ENCODE data around the gene ANLN. TPM values are rescaled to one million over a fixed set of nuclear protein-coding genes. Genes with fewer than 3 reads are reported as not detected.
"Not testable (repeated sequence)": the region's sequence is repeated elsewhere in the genome, so short reads cannot be mapped to it uniquely, and the experiment has no call there.

ANLN gene
- total RNA-seq, 6 donors from 2014 or later = 2.5 to 5.8 (median 5.1) TPM

- H3K36me3 ChIP-seq = no peaks in the 10 kb centered on the region
- DNase-seq (no peak), ATAC-seq (ENCODE audit: low FRiP score in 2 of 2) (no peak)
- no peak overlapping the region for H3K27ac ChIP-seq
- 70 to 84% methylated on average over 8 of the region's 8 CpGs for WGBS, 2 donors
- TF ChIP-seq POLR2AphosphoS5 (IDR thresholded peaks at IDR 0.05) (no peak), EP300 (IDR thresholded peaks at IDR 0.05) (no peak), POLR2A (IDR thresholded peaks at IDR 0.05) (no peak)
- TF ChIP-seq, protein P1, sequence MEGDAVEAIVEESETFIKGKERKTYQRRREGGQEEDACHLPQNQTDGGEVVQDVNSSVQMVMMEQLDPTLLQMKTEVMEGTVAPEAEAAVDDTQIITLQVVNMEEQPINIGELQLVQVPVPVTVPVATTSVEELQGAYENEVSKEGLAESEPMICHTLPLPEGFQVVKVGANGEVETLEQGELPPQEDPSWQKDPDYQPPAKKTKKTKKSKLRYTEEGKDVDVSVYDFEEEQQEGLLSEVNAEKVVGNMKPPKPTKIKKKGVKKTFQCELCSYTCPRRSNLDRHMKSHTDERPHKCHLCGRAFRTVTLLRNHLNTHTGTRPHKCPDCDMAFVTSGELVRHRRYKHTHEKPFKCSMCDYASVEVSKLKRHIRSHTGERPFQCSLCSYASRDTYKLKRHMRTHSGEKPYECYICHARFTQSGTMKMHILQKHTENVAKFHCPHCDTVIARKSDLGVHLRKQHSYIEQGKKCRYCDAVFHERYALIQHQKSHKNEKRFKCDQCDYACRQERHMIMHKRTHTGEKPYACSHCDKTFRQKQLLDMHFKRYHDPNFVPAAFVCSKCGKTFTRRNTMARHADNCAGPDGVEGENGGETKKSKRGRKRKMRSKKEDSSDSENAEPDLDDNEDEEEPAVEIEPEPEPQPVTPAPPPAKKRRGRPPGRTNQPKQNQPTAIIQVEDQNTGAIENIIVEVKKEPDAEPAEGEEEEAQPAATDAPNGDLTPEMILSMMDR (IDR thresholded peaks at IDR 0.05) = no peak
- H3K27me3 ChIP-seq = no peaks in the 10 kb centered on the region
- H3K4me1 ChIP-seq = no peaks in the 10 kb centered on the region
- H3K4me3 ChIP-seq = no peak overlapping the region
- H3K9me3 ChIP-seq = no peaks in the 10 kb centered on the region
Measured at GRCh38 chr7:36484265-36484664, 94.6 kb downstream of the ANLN start.

GRCh38 chr7:36486336-36486735 lies 96.7 kb downstream of the ANLN start:
- Histone ChIP-seq H3K27me3 (no peaks in the 10 kb centered on the region), H3K36me3 (no peaks in the 10 kb centered on the region), H3K27ac (no peak overlapping the region), H3K4me1 (no peaks in the 10 kb centered on the region), H3K4me3 (no peak overlapping the region), H3K9me3 (no peaks in the 10 kb centered on the region)
- no peak for TF ChIP-seq EP300 (IDR thresholded peaks at IDR 0.05)
- TF ChIP-seq POLR2AphosphoS5 (IDR thresholded peaks at IDR 0.05) = no peak
- TF ChIP-seq, protein P1 (IDR thresholded peaks at IDR 0.05) = no peak
- TF ChIP-seq POLR2A (IDR thresholded peaks at IDR 0.05) = no peak
- WGBS, 2 donors = 74 to 86% methylated on average over 4 of the region's 4 CpGs
- DNase-seq (no peak), ATAC-seq (ENCODE audit: low FRiP score in 2 of 2) (no peak)

DNA sequence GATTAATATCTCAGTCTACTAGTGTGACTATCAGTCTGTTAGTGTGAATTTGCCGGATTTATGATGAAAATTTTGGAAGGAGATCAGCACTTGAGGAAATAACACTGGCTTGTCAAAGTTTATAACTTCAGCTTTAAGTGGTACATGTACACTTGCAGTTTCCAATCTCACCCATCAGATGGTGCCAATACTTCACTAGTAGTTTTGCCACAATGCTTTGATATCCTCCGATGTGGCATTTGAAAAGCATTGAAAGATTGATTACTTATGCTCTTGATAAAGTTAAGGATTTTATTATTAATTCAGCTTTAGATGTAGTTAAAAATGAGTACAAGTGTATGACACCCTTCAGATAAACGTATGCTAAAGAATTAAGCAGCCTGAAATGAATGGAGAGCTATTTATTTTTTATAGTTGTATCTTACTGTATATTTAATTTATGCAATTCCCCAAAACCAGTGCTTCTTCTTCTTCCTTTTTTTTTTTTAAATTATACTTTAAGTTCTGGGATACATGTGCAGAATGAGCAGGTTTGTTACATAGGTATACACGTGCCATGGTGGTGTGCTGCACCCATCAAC lies 98.2 kb downstream of the ANLN start:
- Histone ChIP-seq H3K4me3 (no peak overlapping the region), H3K27me3 (no peaks in the 10 kb centered on the region), H3K9me3 (no peaks in the 10 kb centered on the region), H3K4me1 (no peaks in the 10 kb centered on the region), H3K27ac (no peak overlapping the region), H3K36me3 (no peaks in the 10 kb centered on the region)
- TF ChIP-seq, protein P1 (IDR thresholded peaks at IDR 0.05) = peak in 5 of 6 experiments; percentile 41 to 82 (median 78)
- TF ChIP-seq EP300 (IDR thresholded peaks at IDR 0.05) = no peak
- ATAC-seq (ENCODE audit: low FRiP score in 2 of 2) (peak in 1 of 2 donors; percentile 76), DNase-seq (no peak)
- 28 to 32% methylated on average over 4 of the region's 4 CpGs for WGBS, 2 donors

- not testable (repeated sequence) for H3K4me1 ChIP-seq; H3K4me3 ChIP-seq; H3K9me3 ChIP-seq; H3K27me3 ChIP-seq; ATAC-seq (ENCODE audit: low FRiP score in 2 of 2); DNase-seq; H3K27ac ChIP-seq; H3K36me3 ChIP-seq
- 89 to 91% methylated on average over 5 of the region's 5 CpGs for WGBS, 2 donors
Measured at GRCh38 chr7:36488672-36489071, 99.0 kb downstream of the ANLN start.

DNA sequence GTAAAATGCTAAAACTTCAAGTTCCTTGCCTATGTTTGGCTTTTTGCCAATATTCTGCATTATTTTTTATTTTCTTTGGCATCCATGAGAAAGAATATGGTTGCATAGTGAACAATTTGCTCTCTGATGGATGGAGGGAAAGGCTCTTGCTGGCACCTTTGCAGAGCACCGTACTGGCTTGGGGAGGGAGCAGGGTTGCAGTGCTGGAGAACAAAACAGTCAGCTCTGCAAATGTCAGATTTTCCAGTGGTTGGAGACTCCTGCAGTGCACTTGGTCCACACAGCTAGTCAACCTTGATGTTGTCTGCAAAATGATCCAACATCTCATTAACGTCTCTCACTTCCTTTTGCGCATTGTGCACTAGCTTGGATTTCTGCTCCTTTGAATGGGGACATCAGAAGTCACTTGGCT lies 100.8 kb downstream of the ANLN start:
- no peak for ATAC-seq (ENCODE audit: low FRiP score in 2 of 2)
- Histone ChIP-seq H3K4me3 (no peak overlapping the region), H3K27ac (no peak overlapping the region), H3K4me1 (no peaks in the 10 kb centered on the region), H3K27me3 (no peaks in the 10 kb centered on the region), H3K36me3 (no peaks in the 10 kb centered on the region), H3K9me3 (no peaks in the 10 kb centered on the region)
- 67 to 78% methylated on average over 3 of the region's 3 CpGs for WGBS, 2 donors
- TF ChIP-seq, protein P1 (IDR thresholded peaks at IDR 0.05) = no peak
- no peak for TF ChIP-seq POLR2A (IDR thresholded peaks at IDR 0.05)
- no peak for TF ChIP-seq POLR2AphosphoS5 (IDR thresholded peaks at IDR 0.05)
- TF ChIP-seq EP300 (IDR thresholded peaks at IDR 0.05) = no peak
- DNase-seq = no peak
